Stomach (tissue), 9 donors: ENCODE data around the gene PCDHA3. TPM values are rescaled to one million over a fixed set of nuclear protein-coding genes. Genes with fewer than 3 reads are reported as not detected.
"Not testable (repeated sequence)": the region's sequence is repeated elsewhere in the genome, so short reads cannot be mapped to it uniquely, and the experiment has no call there.

Experiments
- DNase-seq, 2 donors: peaks; one replicate each; pipeline versions ENCODE4 v3.0.0 to v3.0.0-alpha.2; 2013 to 2019
- H3K27ac ChIP-seq, 5 donors: fragments of 200-600 bp in 4 of 5; sonication (generic) in 4 of 5; one replicate each; pipeline ENCODE4 v1.5.1; 2013 to 2019; ENCODE audit warnings: mild to moderate bottlenecking in 1 of 5, moderate library complexity in 1 of 5
- H3K27me3 ChIP-seq, 3 donors: fragments of 200-600 bp; sonication (generic); one replicate each; pipeline ENCODE4 v1.5.1; 2017 to 2019; ENCODE audit warnings: mixed run types in 1 of 3
- H3K36me3 ChIP-seq, 4 donors: fragments of 200-600 bp; sonication (generic); 1 replicate in 3 of 4; 2 replicates in 1 of 4; pipeline ENCODE4 v1.5.1; 2016 to 2019
- H3K4me1 ChIP-seq, 4 donors: fragments of 200-600 bp; sonication (generic); one replicate each; pipeline ENCODE4 v1.5.1; 2016 to 2019
- H3K4me3 ChIP-seq, 4 donors: fragments of 200-600 bp; sonication (generic) in 3 of 4; one replicate each; pipeline ENCODE4 v1.5.1; 2016 to 2019; ENCODE audit warnings: mild to moderate bottlenecking in 1 of 4
- H3K9me3 ChIP-seq, 4 donors: fragments of 200-600 bp; sonication (generic); one replicate each; pipeline ENCODE4 v1.5.1; 2016 to 2019
- CTCF ChIP-seq, 7 experiments: fragments of 450-650 bp in 4 of 7; fragments of 200-600 bp in 3 of 7; sonication (generic) in 3 of 7; IDR thresholded peaks; one replicate each; pipeline ENCODE4 v1.5.1; 2016 to 2019; ENCODE audit warnings: antibody characterized with exemption in 7 of 7, control low read depth in 2 of 7, mild to moderate bottlenecking in 1 of 7
- EP300 ChIP-seq: sonication (generic); formaldehyde crosslinking; IDR thresholded peaks from one replicate; pipeline ENCODE4 v1.6.1; 2017; ENCODE audit warnings: antibody characterized with exemption
- POLR2A ChIP-seq, 4 donors: fragments of 450-650 bp; IDR thresholded peaks; one replicate each; pipeline ENCODE4 v1.6.1; 2016; ENCODE audit warnings: antibody characterized with exemption in 4 of 4, control low read depth in 2 of 4, mild to moderate bottlenecking in 1 of 4, moderate library complexity in 1 of 4
- POLR2AphosphoS5 ChIP-seq, 3 donors: sonication (generic); formaldehyde crosslinking; IDR thresholded peaks; one replicate each; pipeline ENCODE4 v1.6.1; 2016; ENCODE audit warnings: antibody characterized with exemption in 3 of 3
- WGBS, 5 donors: extraction: QIAGEN DNeasy Blood & Tissue Kit in 3 of 5; methylation state at CpG; one replicate each; pipeline versions ENCODE4 v1.1.5 to v1.1.7; 2013 to 2018; 5-methylcytosine and 5-hydroxymethylcytosine counted together
- intact Hi-C: fragments of 100-400 bp; cut with DNase I; formaldehyde crosslinking; loops from one replicate; pipeline ENCODE4 v1.15.1; 2023; ENCODE audit warnings: low total_unique reads
- polyA plus RNA-seq, 3 donors: library from polyadenylated mRNA; stranded (reverse); fragments of 200-250 nt; gene quantifications; one replicate each; pipeline ENCODE4 v1.2.3, GENCODE V29; 2013
- total RNA-seq, 5 donors: library from RNA; depleted of rRNA; stranded (reverse); fragments of >200 nt; gene quantifications; one replicate each; pipeline versions ENCODE4 v1.1.0 to v1.2.3, GENCODE V29; 2014 to 2016
- donor health status: healthy with polysubstance abuse.
- donor health status: Bipolar disorder and iron deficiency.
- donor health status: healthy.

Gene PCDHA3
- total and polyA plus RNA-seq, 8 donors = under 0.01 to 1.2 (median 0.08) TPM; not detected in 3

- H3K9me3 ChIP-seq = peaks cover 13 to 77% (median 48%) of the 10 kb centered on the region in 4 donors
- no peak for TF ChIP-seq EP300
- TF ChIP-seq CTCF (IDR thresholded peaks at IDR 0.05) = no peak
- no peak for TF ChIP-seq POLR2AphosphoS5 (IDR thresholded peaks at IDR 0.05)
- no peak for TF ChIP-seq POLR2A (IDR thresholded peaks at IDR 0.05)
These were observed 42.2 kb downstream of the PCDHA3 start for GRCh38 chr5:140842798-140843733.

GRCh38 chr5:140848139-140849102, 47.6 kb downstream of the PCDHA3 start, which contains the start of gene PCDHA9:
PCDHA9 (plus strand) TSS chr5:140848382; CDS start chr5:140848496, 114 bp downstream.
- H3K36me3 ChIP-seq, H3K4me1 ChIP-seq, intact Hi-C loops, H3K27ac ChIP-seq, DNase-seq, H3K4me3 ChIP-seq: not testable (repeated sequence)
- H3K9me3 ChIP-seq = peaks cover 0 to 64% (median 49%) of the 10 kb centered on the region in 4 donors
- WGBS, 5 donors = 17 to 33% (median 25%) methylated on average over 16 to 46 of the region's 48 CpGs; no CpG with 5 or more reads in 1 of the 5 donors
- peaks cover 0 to 48% (median 7%) of the 10 kb centered on the region in 3 donors for H3K27me3 ChIP-seq

More at GRCh38 chr5:140842798-140843733, 42.2 kb downstream of the PCDHA3 start:
- H3K4me3 ChIP-seq = no peak overlapping the region
- 49 to 64% (median 54%) methylated on average over 46 to 87 of the region's 87 CpGs; no CpG with 5 or more reads in 1 of the 5 donors for WGBS, 5 donors
- H3K4me1 ChIP-seq = no peaks in the 10 kb centered on the region
- DNase-seq = no peak
- H3K27me3 ChIP-seq = peaks cover 0 to 48% (median 7%) of the 10 kb centered on the region in 3 donors
- no peaks in the 10 kb centered on the region for H3K36me3 ChIP-seq
- intact Hi-C loops = no loop called here
- no peak overlapping the region for H3K27ac ChIP-seq

- H3K4me3 ChIP-seq, H3K4me1 ChIP-seq, H3K36me3 ChIP-seq, DNase-seq, intact Hi-C loops, H3K27ac ChIP-seq: not testable (repeated sequence)
- H3K9me3 ChIP-seq = peaks cover 0 to 60% (median 51%) of the 10 kb centered on the region in 4 donors
- peaks cover 0 to 49% (median 6%) of the 10 kb centered on the region in 3 donors for H3K27me3 ChIP-seq
- WGBS, 5 donors = 47 to 58% (median 54%) methylated on average over 49 to 101 of the region's 101 CpGs; no CpG with 5 or more reads in 1 of the 5 donors
These were observed 49.2 kb downstream of the PCDHA3 start for GRCh38 chr5:140849831-140850634.

Other genes with a start within 250 kb of the PCDHA3 start
- 10 to 100 TPM in 3 of 5 donors, 1 to 10 TPM in 1, not detected in 1; 1.8 to 26.8 (median 22.9) TPM for gene SRA1, start 243.6 kb upstream of the PCDHA3 start, total RNA-seq
- 10 to 100 TPM; 37.7 to 51.0 (median 39.7) TPM for gene SRA1, start 243.6 kb upstream of the PCDHA3 start, polyA plus RNA-seq
- 10 to 100 TPM in 3 of 5 donors, 1 to 10 TPM in 2; 5.4 to 40.8 (median 22.4) TPM for gene APBB3, start 236.5 kb upstream of the PCDHA3 start, total RNA-seq
- gene APBB3, start 236.5 kb upstream of the PCDHA3 start, polyA plus RNA-seq = 10 to 100 TPM in 2 of 3 donors, 1 to 10 TPM in 1; 9.8 to 29.8 (median 11.0) TPM
- 10 to 100 TPM; 11.4 to 62.0 (median 43.0) TPM for gene SLC35A4, start 236.2 kb upstream of the PCDHA3 start, total RNA-seq
- 10 to 100 TPM; 30.4 to 47.7 (median 41.7) TPM for gene SLC35A4, start 236.2 kb upstream of the PCDHA3 start, polyA plus RNA-seq
- 10 to 100 TPM in 4 of 5 donors, 1 to 10 TPM in 1; 8.5 to 99.8 (median 23.9) TPM for gene CD14, start 167.9 kb upstream of the PCDHA3 start, total RNA-seq
- gene CD14, start 167.9 kb upstream of the PCDHA3 start, polyA plus RNA-seq = 10 to 100 TPM; 17.0 to 45.6 (median 35.0) TPM
- gene TMCO6, start 161.6 kb upstream of the PCDHA3 start, total RNA-seq = 10 to 100 TPM in 2 of 5 donors, 1 to 10 TPM in 3; 4.0 to 40.8 (median 7.0) TPM
- 10 to 100 TPM in 1 of 3 donors, 1 to 10 TPM in 2; 6.8 to 15.5 (median 7.9) TPM for gene TMCO6, start 161.6 kb upstream of the PCDHA3 start, polyA plus RNA-seq
- 100 to 1,000 TPM in 1 of 5 donors, 10 to 100 TPM in 4; 28.6 to 171 (median 42.3) TPM for gene NDUFA2, start 153.4 kb upstream of the PCDHA3 start, total RNA-seq
- gene NDUFA2, start 153.4 kb upstream of the PCDHA3 start, polyA plus RNA-seq = 100 to 1,000 TPM; 266 to 271 (median 271) TPM
- gene IK, start 153.2 kb upstream of the PCDHA3 start, total RNA-seq = 100 to 1,000 TPM in 1 of 5 donors, 10 to 100 TPM in 4; 69.4 to 155 (median 73.3) TPM
- 10 to 100 TPM; 53.1 to 68.7 (median 61.4) TPM for gene IK, start 153.2 kb upstream of the PCDHA3 start, polyA plus RNA-seq
- 10 to 100 TPM; 20.7 to 51.0 (median 31.0) TPM for gene WDR55, start 136.2 kb upstream of the PCDHA3 start, total RNA-seq
- 10 to 100 TPM; 13.8 to 19.6 (median 17.8) TPM for gene WDR55, start 136.2 kb upstream of the PCDHA3 start, polyA plus RNA-seq
- gene DND1, start 127.5 kb upstream of the PCDHA3 start, total RNA-seq = 1 to 10 TPM in 2 of 5 donors, not detected in 3; 1.4 to 6.4 TPM
- 1 to 10 TPM in 1 of 3 donors, under 1 TPM in 1, not detected in 1; 0.50 to 1.5 TPM for gene DND1, start 127.5 kb upstream of the PCDHA3 start, polyA plus RNA-seq
- 100 to 1,000 TPM in 1 of 5 donors, 10 to 100 TPM in 4; 22.9 to 117 (median 50.3) TPM for gene HARS1, start 109.7 kb upstream of the PCDHA3 start, total RNA-seq
- gene HARS1, start 109.7 kb upstream of the PCDHA3 start, polyA plus RNA-seq = 10 to 100 TPM; 46.1 to 53.4 (median 51.3) TPM
- 100 to 1,000 TPM in 1 of 5 donors, 10 to 100 TPM in 4; 37.5 to 155 (median 58.5) TPM for gene HARS2, start 109.6 kb upstream of the PCDHA3 start, total RNA-seq
- gene HARS2, start 109.6 kb upstream of the PCDHA3 start, polyA plus RNA-seq = 10 to 100 TPM; 13.1 to 17.9 (median 17.4) TPM
- 100 to 1,000 TPM in 1 of 5 donors, 10 to 100 TPM in 4; 30.7 to 143 (median 44.8) TPM for gene ZMAT2, start 100.6 kb upstream of the PCDHA3 start, total RNA-seq
- 10 to 100 TPM; 48.9 to 90.6 (median 58.2) TPM for gene ZMAT2, start 100.6 kb upstream of the PCDHA3 start, polyA plus RNA-seq
- gene PCDHA1, start 14.9 kb upstream of the PCDHA3 start, total RNA-seq = under 1 TPM in 1 of 5 donors, not detected in 4; 0.37 TPM
- gene PCDHA1, start 14.9 kb upstream of the PCDHA3 start, polyA plus RNA-seq = not detected
- 1 to 10 TPM in 1 of 5 donors, under 1 TPM in 1, not detected in 3; 0.55 to 1.7 TPM for gene PCDHA2, start 6.2 kb upstream of the PCDHA3 start, total RNA-seq
- gene PCDHA2, start 6.2 kb upstream of the PCDHA3 start, polyA plus RNA-seq = not detected
- gene PCDHA4, start 6.0 kb downstream of the PCDHA3 start, total RNA-seq = 1 to 10 TPM in 4 of 5 donors, not detected in 1; 1.0 to 2.6 (median 1.5) TPM
- under 1 TPM in 2 of 3 donors, not detected in 1; 0.08 to 0.25 TPM for gene PCDHA4, start 6.0 kb downstream of the PCDHA3 start, polyA plus RNA-seq
- 10 to 100 TPM in 1 of 5 donors, not detected in 4; 21.9 TPM for gene PCDHA5, start 20.6 kb downstream of the PCDHA3 start, total RNA-seq
- gene PCDHA5, start 20.6 kb downstream of the PCDHA3 start, polyA plus RNA-seq = under 1 TPM in 2 of 3 donors, not detected in 1; 0.12 to 0.13 TPM
- 1 to 10 TPM in 1 of 5 donors, under 1 TPM in 2, not detected in 2; 0.14 to 1.2 (median 0.18) TPM for gene PCDHA6, start 26.9 kb downstream of the PCDHA3 start, total RNA-seq
- gene PCDHA6, start 26.9 kb downstream of the PCDHA3 start, polyA plus RNA-seq = under 1 TPM in 2 of 3 donors, not detected in 1; 0.06 to 0.31 TPM
- 1 to 10 TPM in 1 of 5 donors, under 1 TPM in 1, not detected in 3; 0.92 to 1.4 TPM for gene PCDHA7, start 33.2 kb downstream of the PCDHA3 start, total RNA-seq
- gene PCDHA7, start 33.2 kb downstream of the PCDHA3 start, polyA plus RNA-seq = under 1 TPM in 1 of 3 donors, not detected in 2; 0.18 TPM
- under 1 TPM in 2 of 5 donors, not detected in 3; 0.18 to 0.29 TPM for gene PCDHA8, start 40.1 kb downstream of the PCDHA3 start, total RNA-seq
- gene PCDHA8, start 40.1 kb downstream of the PCDHA3 start, polyA plus RNA-seq = not detected
- gene PCDHA9, start 47.3 kb downstream of the PCDHA3 start, total RNA-seq = 1 to 10 TPM in 1 of 5 donors, under 1 TPM in 2, not detected in 2; 0.45 to 3.3 (median 0.73) TPM
- gene PCDHA9, start 47.3 kb downstream of the PCDHA3 start, polyA plus RNA-seq = under 1 TPM in 1 of 3 donors, not detected in 2; 0.03 TPM
- 10 to 100 TPM in 2 of 5 donors, 1 to 10 TPM in 1, under 1 TPM in 2; under 0.01 to 26.3 (median 2.0) TPM for gene PCDHA10, start 54.8 kb downstream of the PCDHA3 start, total RNA-seq
- under 1 TPM in 2 of 3 donors, not detected in 1; 0.03 to 0.12 TPM for gene PCDHA10, start 54.8 kb downstream of the PCDHA3 start, polyA plus RNA-seq
- 1 to 10 TPM in 1 of 5 donors, under 1 TPM in 1, not detected in 3; 0.45 to 1.1 TPM for gene PCDHA11, start 67.9 kb downstream of the PCDHA3 start, total RNA-seq
- under 1 TPM in 2 of 3 donors, not detected in 1; 0.03 to 0.19 TPM for gene PCDHA11, start 67.9 kb downstream of the PCDHA3 start, polyA plus RNA-seq
- 1 to 10 TPM in 1 of 5 donors, under 1 TPM in 1, not detected in 3; 0.55 to 2.2 TPM for gene PCDHA12, start 74.3 kb downstream of the PCDHA3 start, total RNA-seq
- under 1 TPM in 1 of 3 donors, not detected in 2; 0.05 TPM for gene PCDHA12, start 74.3 kb downstream of the PCDHA3 start, polyA plus RNA-seq
- gene PCDHA13, start 81.1 kb downstream of the PCDHA3 start, total RNA-seq = 1 to 10 TPM in 2 of 5 donors, under 1 TPM in 2, not detected in 1; 0.14 to 4.3 (median 1.2) TPM
- under 1 TPM in 1 of 3 donors, not detected in 2; 0.61 TPM for gene PCDHA13, start 81.1 kb downstream of the PCDHA3 start, polyA plus RNA-seq
- gene PCDHAC1, start 125.2 kb downstream of the PCDHA3 start, total RNA-seq = under 1 TPM in 1 of 5 donors, not detected in 4; 0.55 TPM
- gene PCDHAC1, start 125.2 kb downstream of the PCDHA3 start, polyA plus RNA-seq = under 1 TPM in 2 of 3 donors, not detected in 1; 0.03 to 0.15 TPM
- 1 to 10 TPM in 2 of 5 donors, under 1 TPM in 1, not detected in 2; 0.58 to 4.2 (median 2.6) TPM for gene PCDHAC2, start 165.4 kb downstream of the PCDHA3 start, total RNA-seq
- gene PCDHAC2, start 165.4 kb downstream of the PCDHA3 start, polyA plus RNA-seq = under 1 TPM in 2 of 3 donors, not detected in 1; 0.05 to 0.19 TPM